ENCODE results near the gene SKI. TPM values are rescaled to one million over a fixed set of nuclear protein-coding genes. Genes with fewer than 3 reads are reported as not detected.

SKI gene
- total and polyA plus RNA-seq, 10 of the 15 experiments (the other 5 are each of a cell fraction or from before 2014, with no cell fraction given) = 0.03 to 14.9 (median 0.96) TPM

DNA sequence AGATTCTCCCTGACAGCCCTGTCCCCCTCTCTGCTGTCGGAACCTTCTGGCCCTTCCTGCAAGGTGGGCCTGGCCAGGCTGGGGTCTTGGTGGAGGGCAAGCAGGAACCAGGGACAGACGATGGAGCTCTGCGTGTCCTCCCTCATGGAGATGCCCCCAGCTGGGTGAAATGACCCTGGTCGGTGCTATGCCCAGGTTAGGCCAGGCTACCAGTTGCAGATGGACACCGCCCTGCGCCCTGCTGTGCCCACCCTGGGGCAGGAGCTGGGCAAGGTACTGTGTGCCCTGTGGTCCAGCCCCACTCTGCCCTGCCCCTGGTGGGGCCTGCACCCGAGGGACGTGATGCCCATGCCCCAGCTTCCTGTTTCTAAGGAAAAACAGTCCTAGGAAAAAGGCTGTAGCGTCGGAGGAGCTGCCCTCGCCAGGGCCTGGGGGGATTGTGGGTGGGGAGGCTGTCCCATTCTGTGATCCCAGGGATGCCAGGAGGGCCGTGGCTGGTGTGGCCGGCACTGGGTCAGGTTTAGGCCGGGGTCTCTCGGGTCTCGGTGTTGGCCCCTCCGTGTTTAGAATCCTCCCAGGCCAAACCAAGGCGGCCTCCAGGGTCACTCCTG is 85.6 kb downstream of the SKI start:
- in situ Hi-C loops (cut with MboI) = no loop called here
- no TSS peak for BruUV-seq (replicated peaks)
- Histone ChIP-seq H3K36me3 (ENCODE audit: control insufficient read depth in 2 of 2, insufficient read depth in 2 of 2, low read length in 1 of 2) (peaks cover 0 to 3% of the 10 kb centered on the region in 2 experiments; a peak in 2 of 4 replicates), H3K4me2 (ENCODE audit: control insufficient read depth, insufficient read depth) (peak overlapping the region; percentile 74; the same call in 1 of the 2 replicates), H3K4me1 (ENCODE audit: control insufficient read depth, insufficient read depth, low read length) (peaks cover 10% of the 10 kb centered on the region), H4K20me1 (ENCODE audit: control insufficient read depth, insufficient read depth) (no peaks in the 10 kb centered on the region), H3K79me2 (ENCODE audit: control insufficient read depth, insufficient read depth, low read length) (no peaks in the 10 kb centered on the region), H3K27me3 (replicated peaks in 1 of 2; ENCODE audit: control insufficient read depth in 2 of 2, insufficient read depth in 2 of 2, low read length in 1 of 2) (no peaks in the 10 kb centered on the region), H3K27ac (ENCODE audit: control insufficient read depth, insufficient read depth) (no peak overlapping the region), H3K4me3 (no peak overlapping the region; the same call in 1 of the 2 replicates), H3K9ac (ENCODE audit: control insufficient read depth, insufficient read depth, low read length) (no peak overlapping the region), H3K9me3 (replicated peaks; ENCODE audit: control insufficient read depth, insufficient read depth, low read length) (no peaks in the 10 kb centered on the region), H2AFZ (ENCODE audit: control insufficient read depth, low read depth, low read length) (no peak overlapping the region)
- ChIA-PET CTCF (interaction anchor here (2.5 kb wide), 1 partner anchor 67 kb away, joined by 8 read pairs; no protein-coding TSS in a partner anchor), POLR2A (interaction anchor here (1.4 kb wide), 1 partner anchor 13 kb away, joined by 4 read pairs; no protein-coding TSS in a partner anchor), SMC1A (ENCODE audit: uncharacterized antibody, unreplicated experiment) (no interaction called here), RAD21 (ENCODE audit: unreplicated experiment) (no interaction called here)
- 62% methylated on average over 17 of the region's 18 CpGs for WGBS (ENCODE audit: insufficient coverage, insufficient replicate concordance, low lambda C conversion rate, missing lambda C conversion rate)
- TF ChIP-seq, protein P1, sequence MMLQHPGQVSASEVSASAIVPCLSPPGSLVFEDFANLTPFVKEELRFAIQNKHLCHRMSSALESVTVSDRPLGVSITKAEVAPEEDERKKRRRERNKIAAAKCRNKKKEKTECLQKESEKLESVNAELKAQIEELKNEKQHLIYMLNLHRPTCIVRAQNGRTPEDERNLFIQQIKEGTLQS (IDR thresholded peaks at IDR 0.05; ENCODE audit: borderline replicate concordance, extremely low read depth, low read depth, low read length) = no peak
- TF ChIP-seq TCF7 (IDR thresholded peaks at IDR 0.05; ENCODE audit: borderline replicate concordance) = no peak
- no peak for TF ChIP-seq USF1 (IDR thresholded peaks at IDR 0.05; ENCODE audit: borderline replicate concordance, extremely low read length, insufficient read depth, low read depth, low read length)
- TF ChIP-seq MYC (IDR thresholded peaks at IDR 0.05; ENCODE audit: insufficient read depth, insufficient read length, insufficient replicate concordance, low read length, severe bottlenecking) = no peak
- no peak for TF ChIP-seq BACH1 (IDR thresholded peaks at IDR 0.05; ENCODE audit: borderline replicate concordance)
- TF ChIP-seq NR2F1 (conservative IDR thresholded peaks at IDR 0.05) = no peak
- TF ChIP-seq NR2C2 (IDR thresholded peaks at IDR 0.05; ENCODE audit: borderline replicate concordance, control insufficient read depth, insufficient read length, low read depth) = no peak
- no peak for TF ChIP-seq RELA (IDR thresholded peaks at IDR 0.05; ENCODE audit: borderline replicate concordance, partially characterized antibody)
- TF ChIP-seq E4F1 (IDR thresholded peaks at IDR 0.05; ENCODE audit: borderline replicate concordance, partially characterized antibody) = no peak
- TF ChIP-seq SPI1 (IDR thresholded peaks at IDR 0.05; ENCODE audit: borderline replicate concordance, insufficient read depth, low read depth, low read length) = no peak
- no peak for TF ChIP-seq SRF (IDR thresholded peaks at IDR 0.05; ENCODE audit: low read depth in 2 of 2, low read length in 2 of 2)
- TF ChIP-seq NRF1 (conservative IDR thresholded peaks at IDR 0.05; ENCODE audit: low read depth, low read length) = no peak
- no peak for TF ChIP-seq RAD21 (IDR thresholded peaks at IDR 0.05; ENCODE audit: insufficient read depth, low read depth, low read length)
- no peak for TF ChIP-seq DPF2 (IDR thresholded peaks at IDR 0.05)
- TF ChIP-seq, protein P2, sequence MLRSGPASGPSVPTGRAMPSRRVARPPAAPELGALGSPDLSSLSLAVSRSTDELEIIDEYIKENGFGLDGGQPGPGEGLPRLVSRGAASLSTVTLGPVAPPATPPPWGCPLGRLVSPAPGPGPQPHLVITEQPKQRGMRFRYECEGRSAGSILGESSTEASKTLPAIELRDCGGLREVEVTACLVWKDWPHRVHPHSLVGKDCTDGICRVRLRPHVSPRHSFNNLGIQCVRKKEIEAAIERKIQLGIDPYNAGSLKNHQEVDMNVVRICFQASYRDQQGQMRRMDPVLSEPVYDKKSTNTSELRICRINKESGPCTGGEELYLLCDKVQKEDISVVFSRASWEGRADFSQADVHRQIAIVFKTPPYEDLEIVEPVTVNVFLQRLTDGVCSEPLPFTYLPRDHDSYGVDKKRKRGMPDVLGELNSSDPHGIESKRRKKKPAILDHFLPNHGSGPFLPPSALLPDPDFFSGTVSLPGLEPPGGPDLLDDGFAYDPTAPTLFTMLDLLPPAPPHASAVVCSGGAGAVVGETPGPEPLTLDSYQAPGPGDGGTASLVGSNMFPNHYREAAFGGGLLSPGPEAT (IDR thresholded peaks at IDR 0.05; ENCODE audit: low read depth) = no peak
- TF ChIP-seq RB1 (IDR thresholded peaks at IDR 0.05; ENCODE audit: borderline replicate concordance) = no peak
- no peak for TF ChIP-seq SIX5 (IDR thresholded peaks at IDR 0.05; ENCODE audit: low read depth, low read length, severe bottlenecking)
- TF ChIP-seq CHD1 (IDR thresholded peaks at IDR 0.05; ENCODE audit: low read depth, low read length) = no peak
- no peak for TF ChIP-seq HCFC1 (IDR thresholded peaks at IDR 0.05; ENCODE audit: low read length)
- DNase-seq (ENCODE audit: low read depth, low spot score) (no peak), FAIRE-seq (no peak), ATAC-seq (no peak)
- intact Hi-C loops (cut with micrococcal nuclease; ENCODE audit: unreplicated experiment) = loop anchor here (5.0 kb wide), 2 partner anchors 86 to 116 kb away; partner anchors contain the start of gene SKI
